GM18508 (cell line): ENCODE data around the gene ADAMTSL1.

ENCODE experiments used
- ATAC-seq: cut with Tn5 transposase; IDR thresholded peaks from one replicate; pipeline ENCODE4 v1.9.1; 2021; ENCODE audit warnings: moderate number of reproducible peaks; ENCODE audit not compliant: insufficient read depth, unreplicated experiment

ADAMTSL1 gene

DNA sequence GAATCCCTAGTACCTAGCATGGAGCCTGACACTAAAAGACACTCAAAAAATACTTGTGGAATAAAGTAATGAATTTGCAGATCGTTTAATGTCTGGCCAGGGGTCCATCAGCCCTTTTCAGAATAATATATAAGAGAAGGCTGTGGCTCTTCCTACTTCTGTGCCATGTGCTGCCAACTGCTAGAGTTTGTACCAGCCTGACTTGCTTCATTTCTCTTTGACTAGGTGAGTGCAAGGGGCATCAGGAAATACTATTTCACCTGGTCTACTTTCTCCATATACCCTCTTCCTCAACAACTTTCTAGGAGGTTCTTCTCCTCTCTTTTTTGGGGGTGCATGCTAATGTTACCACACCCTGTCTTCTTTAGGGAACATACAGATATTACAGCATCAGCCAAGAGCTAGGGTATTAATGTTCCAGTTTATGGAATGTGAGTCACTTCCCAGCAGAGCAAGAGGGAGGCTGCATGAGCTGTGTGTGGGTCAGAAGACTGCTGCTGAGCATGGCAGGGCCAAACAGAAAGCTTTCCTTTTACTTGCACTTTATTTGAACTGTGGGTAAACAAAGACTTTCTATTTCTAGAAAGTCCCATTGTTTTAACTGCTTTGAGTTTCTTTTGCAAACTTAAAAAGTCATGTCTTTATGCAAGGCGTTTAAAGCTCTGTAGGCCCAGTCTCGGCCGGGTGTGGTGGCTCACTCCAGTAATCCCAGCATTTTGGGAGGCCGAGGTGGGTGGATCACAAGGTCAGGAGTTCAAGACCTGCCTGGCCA, 158.9 kb downstream of the ADAMTSL1 start:
- ATAC-seq = no peak

- ATAC-seq = no peak
Observed at GRCh38 chr9:18636781-18637180, 162.8 kb downstream of the ADAMTSL1 start.

DNA sequence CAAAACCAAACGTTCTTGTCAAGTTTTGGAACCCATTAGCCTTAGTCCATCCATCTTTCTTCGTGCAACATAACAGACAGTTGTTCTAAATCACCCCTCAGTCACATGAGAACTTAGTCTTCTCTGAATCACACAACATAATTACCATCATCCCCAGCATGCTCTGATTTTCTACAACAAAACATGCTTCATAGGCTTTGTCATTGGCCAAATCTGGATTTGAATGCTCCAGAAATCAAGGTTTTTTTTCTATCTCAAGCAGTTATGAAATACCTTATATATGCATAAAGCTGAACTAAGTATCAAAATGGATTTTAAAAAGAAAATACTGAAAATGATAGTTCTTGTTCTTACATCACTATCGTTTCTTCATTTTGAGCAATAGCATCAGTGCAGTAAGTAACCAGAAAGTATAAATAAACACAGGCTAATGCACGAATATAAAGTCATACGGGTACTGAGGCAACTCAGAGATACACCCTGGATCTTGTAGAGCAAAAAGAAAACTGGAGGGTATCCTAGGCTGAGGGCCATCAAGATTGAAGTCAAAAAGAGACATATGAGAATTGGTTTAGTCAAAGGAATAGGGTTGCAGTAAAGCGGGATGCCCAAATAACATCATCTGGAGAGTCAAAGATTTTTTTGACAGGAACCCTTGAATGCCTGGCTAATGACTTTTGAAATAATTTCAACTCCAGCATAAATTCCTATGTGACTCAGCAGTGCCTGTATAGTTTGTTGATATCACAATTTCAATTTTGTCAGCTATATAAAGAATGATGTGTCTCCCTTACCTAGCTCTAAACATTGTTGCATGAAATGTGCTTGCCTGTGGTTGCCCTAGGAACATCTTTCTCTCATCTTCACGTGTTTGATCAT, 164.7 kb downstream of the ADAMTSL1 start:
- ATAC-seq = no peak

DNA sequence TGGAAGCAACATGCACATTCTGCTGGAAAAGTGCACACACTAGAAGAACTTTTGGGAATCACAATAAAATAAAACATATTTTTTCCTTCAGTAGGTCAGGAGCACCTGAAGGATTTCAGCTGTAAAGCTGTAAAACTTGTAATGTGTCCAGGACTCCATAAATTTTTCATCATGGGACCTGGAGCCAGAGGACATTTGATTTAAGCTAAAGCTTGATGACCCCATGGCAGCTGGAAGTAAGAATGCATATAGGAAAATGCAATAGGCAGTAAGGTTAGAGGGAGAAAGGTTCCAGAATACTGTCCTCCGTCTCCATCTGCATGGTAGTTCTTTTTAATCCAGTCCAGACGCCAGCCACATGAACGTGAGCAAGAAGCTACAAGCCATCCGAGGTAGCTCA, 166.0 kb downstream of the ADAMTSL1 start:
- ATAC-seq = no peak

- no peak for ATAC-seq
Observed at GRCh38 chr9:18658804-18659705, 185.1 kb downstream of the ADAMTSL1 start.

- ATAC-seq = no peak
Observed at GRCh38 chr9:18660001-18660400, 186.0 kb downstream of the ADAMTSL1 start.

DNA sequence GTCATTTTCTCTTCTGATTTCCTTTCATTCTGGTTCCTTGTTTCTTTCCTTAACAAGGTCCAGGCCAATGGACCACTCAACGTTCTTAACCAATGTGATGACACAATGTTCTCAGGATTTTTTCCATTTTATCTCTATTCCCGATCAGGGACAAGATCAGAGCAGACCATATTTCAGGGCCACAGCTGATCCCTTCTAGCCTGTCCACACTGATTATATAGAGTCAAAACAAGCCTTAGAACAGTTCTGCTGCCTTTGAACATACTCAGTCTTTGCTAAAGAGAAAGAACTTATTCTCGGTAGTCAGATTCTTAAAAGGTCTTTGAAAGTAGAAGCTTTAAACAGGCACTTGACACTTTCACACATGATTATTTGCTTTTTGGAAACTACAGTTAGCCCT, 188.4 kb downstream of the ADAMTSL1 start:
- no peak for ATAC-seq

- no peak for ATAC-seq
Observed at GRCh38 chr9:18665947-18666346, 192.0 kb downstream of the ADAMTSL1 start.

GRCh38 chr9:18666348-18666747, 192.4 kb downstream of the ADAMTSL1 start:
- no peak for ATAC-seq

- no peak for ATAC-seq
Observed at GRCh38 chr9:18666986-18667772, 193.2 kb downstream of the ADAMTSL1 start.

DNA sequence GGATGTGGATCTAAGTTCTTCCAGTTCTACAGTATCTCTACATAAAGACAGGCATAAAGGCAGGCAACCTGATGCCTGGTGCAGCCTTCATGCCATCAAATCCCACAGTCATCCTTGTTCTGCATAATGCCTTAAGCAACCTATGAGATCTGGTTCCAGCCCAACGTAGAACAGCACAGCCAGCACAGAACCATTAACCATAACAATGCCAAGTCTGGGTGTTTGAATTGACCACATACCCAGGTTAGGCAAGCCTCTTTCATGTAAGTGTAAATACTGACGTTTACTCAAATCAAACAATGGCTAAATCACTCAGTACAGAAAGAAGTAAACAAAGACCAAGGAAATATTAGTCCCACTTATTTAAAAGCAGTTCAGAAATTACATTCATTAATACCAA, 195.0 kb downstream of the ADAMTSL1 start:
- ATAC-seq = no peak

GRCh38 chr9:18672706-18673105, 198.8 kb downstream of the ADAMTSL1 start:
- no peak for ATAC-seq

DNA sequence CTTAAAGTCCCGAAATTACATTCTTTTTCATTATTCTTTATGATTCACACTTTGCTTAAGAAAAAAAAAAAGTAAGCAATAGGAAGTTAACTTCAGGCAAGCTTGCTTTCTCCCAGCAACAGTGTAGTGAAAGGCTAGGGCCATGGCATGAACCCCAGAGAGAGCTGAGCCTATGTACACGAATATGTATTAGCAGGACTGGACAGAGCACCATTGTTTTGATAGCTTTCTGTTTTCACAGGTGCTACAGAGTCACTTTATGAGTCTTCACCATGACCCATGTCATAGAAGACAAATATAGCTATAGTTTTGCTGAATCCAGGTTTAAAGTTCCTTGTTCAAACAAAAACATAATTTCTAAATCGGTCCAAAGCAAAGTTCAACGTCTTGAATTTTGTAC, 199.2 kb downstream of the ADAMTSL1 start:
- ATAC-seq = no peak

DNA sequence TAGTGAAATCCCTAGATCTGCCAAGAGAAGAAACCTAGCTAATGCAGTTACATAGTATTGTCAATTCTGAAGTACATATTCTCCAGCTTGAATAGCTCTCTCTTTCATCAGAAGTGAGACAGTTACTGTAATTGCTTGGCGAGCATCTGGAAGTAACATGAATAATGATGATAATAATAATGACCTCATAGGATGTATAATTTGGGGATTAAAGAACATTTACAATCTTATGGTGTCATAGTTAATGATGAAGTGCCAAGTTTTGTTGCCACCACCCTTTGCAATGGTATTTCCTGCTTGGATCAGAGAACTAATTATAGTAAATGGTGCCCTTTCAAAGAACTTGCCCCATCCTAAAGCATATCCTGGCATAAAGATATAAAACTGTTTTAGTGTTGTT, 201.4 kb downstream of the ADAMTSL1 start:
- ATAC-seq = no peak

DNA sequence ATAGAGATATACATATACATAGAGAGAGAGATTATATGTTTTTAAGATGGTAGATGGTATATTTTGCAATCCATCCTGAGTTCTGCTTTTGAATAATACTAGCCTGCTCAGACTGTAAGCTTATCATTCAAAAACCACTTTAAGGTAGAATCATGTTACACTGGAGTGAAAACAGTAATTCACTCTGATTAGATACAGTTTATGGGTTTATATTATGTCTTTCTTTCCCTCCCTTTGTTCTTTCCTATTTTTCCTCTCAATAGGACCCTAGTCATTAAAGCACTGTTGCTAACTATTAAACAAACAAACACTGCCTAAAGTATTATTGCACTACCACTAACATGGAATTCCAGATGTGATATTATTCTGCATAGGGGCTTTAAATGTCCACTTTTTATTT, 202.0 kb downstream of the ADAMTSL1 start:
- ATAC-seq = no peak

DNA sequence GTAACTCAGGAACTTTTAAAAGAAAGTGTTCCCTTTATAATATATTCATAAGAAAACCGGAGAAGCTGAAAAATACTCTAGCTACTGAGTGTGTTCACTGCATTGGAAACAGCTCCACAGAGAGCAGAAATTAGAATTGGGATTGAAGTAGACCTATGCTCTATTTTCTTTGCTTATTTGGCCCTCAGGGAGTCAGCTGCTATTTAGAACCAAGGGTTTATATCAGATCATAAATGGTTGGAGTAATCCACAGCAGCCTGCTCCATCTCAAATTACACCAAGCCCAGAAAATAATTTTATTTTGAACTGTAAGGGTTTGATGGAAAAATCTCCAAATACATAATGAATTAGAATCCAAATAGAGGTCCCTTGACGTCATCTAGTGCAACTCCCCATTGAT, 202.6 kb downstream of the ADAMTSL1 start:
- no peak for ATAC-seq

- no peak for ATAC-seq
Observed at GRCh38 chr9:18678821-18679590, 205.1 kb downstream of the ADAMTSL1 start.

GRCh38 chr9:18682907-18683306, 209.0 kb downstream of the ADAMTSL1 start:
- no peak for ATAC-seq

DNA sequence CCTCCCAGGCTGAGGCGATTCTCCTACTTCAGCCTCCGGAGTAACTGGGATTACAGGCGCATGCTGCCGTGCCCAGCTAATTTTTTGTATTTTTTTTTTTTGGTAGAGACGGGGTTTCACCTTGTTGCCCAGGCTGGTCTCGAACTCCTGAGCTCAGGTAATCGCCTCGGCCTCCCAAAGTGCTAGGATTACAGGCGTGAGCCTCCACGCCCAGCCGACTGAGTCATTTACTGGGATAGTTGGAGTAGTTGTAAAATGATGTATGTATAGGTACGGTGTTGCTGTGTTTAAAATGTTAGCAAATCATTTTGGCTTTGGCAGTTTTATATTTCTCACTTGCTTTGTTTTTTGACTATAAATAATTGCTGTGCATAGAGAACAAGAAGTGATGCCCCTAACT, 209.4 kb downstream of the ADAMTSL1 start:
- ATAC-seq = no peak
